Measurements from ENCODE around the gene CNTN4.

CNTN4 gene

DNA sequence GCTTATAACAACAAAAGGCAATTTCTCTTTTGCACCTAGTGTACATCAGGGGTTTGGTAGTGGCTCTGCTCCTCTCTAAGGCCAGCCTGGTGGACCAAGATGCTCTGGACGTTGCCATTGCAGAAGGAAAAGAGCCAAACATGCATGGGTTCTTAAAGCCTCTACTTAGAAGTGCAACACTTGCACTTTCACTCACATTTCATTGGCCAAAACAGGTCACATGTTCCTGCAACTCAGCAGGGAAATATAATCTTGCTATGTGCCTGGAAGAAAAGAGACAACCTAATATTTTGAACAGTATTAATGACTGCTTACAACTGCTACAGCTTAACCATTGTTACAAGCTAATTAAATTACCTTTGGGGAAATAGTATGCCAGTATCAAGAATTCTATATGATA lies 828.6 kb downstream of the CNTN4 start:
- TF ChIP-seq ZNF274 (IDR thresholded peaks at IDR 0.05; ENCODE audit: low read depth, low read length): no peak

GRCh38 chr3:2929574-2929973 lies 830.9 kb downstream of the CNTN4 start:
- H3K4me3 ChIP-seq (ENCODE audit: low read length): no peak overlapping the region
- TF ChIP-seq ZNF274 (IDR thresholded peaks at IDR 0.05; ENCODE audit: low read depth, low read length): no peak

More for the DNA sequence above, 828.6 kb downstream of the CNTN4 start:
- no peak overlapping the region for H3K4me3 ChIP-seq (ENCODE audit: low read length)

DNA sequence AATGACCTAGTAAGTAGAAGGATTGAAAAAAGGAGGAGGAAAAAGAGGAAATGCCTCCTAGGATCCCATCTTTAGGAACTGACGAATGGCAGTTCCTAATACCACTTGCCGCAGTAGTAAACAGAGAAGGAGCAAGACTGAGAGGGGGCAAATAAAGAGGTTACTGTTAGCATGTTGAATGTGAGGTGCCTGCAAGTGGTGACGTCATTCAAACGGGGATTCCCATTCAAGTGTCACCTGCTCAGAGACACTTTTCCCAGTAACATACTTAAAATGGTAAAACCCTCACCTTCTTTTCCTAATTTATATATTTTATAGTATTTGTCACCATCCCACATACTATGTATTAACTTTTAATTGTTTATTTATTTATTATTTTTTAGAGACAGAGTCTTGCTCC lies 832.6 kb downstream of the CNTN4 start:
- no peak overlapping the region for H3K4me3 ChIP-seq (ENCODE audit: low read length)
- TF ChIP-seq ZNF274 (IDR thresholded peaks at IDR 0.05; ENCODE audit: low read depth, low read length): no peak

DNA sequence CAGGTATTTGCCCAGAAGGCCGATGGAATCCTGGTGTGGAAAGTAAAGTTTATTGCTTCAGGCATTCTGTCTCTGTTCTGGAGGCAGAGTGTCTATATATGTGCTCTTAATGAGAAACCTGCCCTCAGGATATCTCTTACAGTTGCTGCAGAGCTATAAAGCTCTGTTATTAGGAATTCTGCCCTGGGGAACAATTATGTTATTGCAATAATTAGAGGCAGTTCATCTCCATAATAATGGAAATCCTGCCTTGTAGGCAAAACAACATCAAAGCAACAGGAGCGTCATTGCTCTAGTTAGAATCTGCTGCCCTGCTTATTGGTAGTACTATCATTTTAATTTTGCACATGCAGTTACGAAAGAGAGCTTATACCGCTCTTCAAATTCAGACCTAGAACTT lies 835.9 kb downstream of the CNTN4 start:
- TF ChIP-seq ZNF274 (IDR thresholded peaks at IDR 0.05; ENCODE audit: low read depth, low read length): no peak
- no peak overlapping the region for H3K4me3 ChIP-seq (ENCODE audit: low read length)

DNA sequence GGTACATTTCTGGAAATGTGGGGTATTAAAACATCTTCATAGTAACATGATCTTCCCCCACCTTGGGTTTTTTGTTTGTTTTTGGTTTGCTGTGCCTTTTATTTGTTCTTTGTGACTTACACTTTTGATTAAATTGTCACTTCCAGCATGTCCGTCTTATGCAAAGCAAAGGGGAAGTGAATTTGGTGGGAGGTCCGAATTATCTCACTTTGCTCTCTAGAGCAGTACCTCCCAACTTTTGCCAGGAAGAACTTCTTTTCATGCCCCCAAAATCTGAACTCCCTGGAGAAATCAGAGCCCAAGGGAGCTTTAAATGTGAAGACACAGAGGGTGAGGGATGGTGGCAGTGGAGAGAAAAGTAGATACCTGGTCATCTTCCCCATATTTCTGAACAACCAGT lies 838.4 kb downstream of the CNTN4 start:
- no peak overlapping the region for H3K4me3 ChIP-seq (ENCODE audit: low read length)
- TF ChIP-seq ZNF274 (IDR thresholded peaks at IDR 0.05; ENCODE audit: low read depth, low read length): no peak

DNA sequence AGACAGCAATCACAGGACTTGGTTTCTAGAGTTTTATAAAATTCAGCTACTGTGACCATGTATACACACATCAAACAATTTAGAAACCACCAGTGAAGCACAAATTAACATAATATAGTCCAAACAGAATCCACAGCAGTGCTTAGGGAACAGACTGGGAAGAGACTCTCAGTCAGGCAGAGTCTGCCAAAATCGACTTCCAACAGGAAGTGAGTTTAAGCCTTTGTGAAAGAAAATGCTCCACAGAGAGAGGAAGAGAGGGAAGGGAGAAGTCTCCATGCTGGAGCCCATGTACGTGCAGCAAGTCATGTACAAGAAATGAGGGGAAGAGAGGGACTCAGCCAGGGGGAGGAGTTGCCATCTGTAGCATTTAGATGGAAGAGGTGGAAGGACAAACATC lies 838.9 kb downstream of the CNTN4 start:
- H3K4me3 ChIP-seq (ENCODE audit: low read length): no peak overlapping the region
- no peak for TF ChIP-seq ZNF274 (IDR thresholded peaks at IDR 0.05; ENCODE audit: low read depth, low read length)

DNA sequence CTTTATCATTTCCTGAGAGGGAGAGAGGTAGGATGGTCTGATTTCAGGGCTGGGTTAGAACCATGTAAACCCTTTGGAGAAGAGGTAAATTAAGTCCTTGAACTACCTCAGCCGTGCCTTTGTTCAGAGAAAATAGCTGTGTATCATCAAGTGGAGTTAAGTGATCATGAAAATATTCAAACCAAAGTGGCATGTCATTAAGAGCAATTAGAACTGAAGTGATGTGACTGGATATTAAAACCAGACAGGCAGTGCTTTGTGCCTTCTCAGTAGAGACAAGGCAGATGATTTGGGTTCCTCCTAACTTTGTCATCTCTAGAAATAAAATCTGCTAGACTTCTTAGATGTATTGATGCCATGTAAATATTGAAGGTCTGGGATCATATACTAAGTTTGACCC lies 840.0 kb downstream of the CNTN4 start:
- TF ChIP-seq ZNF274 (IDR thresholded peaks at IDR 0.05; ENCODE audit: low read depth, low read length): no peak
- H3K4me3 ChIP-seq (ENCODE audit: low read length): no peak overlapping the region

DNA sequence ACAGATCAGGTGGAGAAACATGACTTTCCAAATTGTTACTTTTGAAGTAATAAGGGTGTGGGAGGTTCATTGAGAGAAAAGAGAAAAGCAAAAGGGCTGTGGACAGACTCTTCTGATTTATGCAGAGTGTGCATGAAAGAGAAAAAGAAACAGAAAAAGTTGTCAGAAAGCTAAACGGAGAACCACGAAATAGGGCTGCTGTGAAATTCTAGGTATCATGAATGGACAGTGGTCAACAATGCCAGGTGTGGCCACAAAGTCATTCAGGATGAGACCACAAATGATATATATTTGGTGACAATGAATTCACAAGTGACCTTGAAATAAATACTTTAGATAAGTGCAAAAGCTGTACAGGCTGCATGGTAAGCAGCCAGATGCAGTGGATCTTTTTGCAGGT lies 841.4 kb downstream of the CNTN4 start:
- H3K4me3 ChIP-seq (ENCODE audit: low read length): no peak overlapping the region
- TF ChIP-seq ZNF274 (IDR thresholded peaks at IDR 0.05; ENCODE audit: low read depth, low read length): no peak

GRCh38 chr3:2944628-2945027 lies 846.0 kb downstream of the CNTN4 start:
- no peak overlapping the region for H3K4me3 ChIP-seq (ENCODE audit: low read length)
- no peak for TF ChIP-seq ZNF274 (IDR thresholded peaks at IDR 0.05; ENCODE audit: low read depth, low read length)

DNA sequence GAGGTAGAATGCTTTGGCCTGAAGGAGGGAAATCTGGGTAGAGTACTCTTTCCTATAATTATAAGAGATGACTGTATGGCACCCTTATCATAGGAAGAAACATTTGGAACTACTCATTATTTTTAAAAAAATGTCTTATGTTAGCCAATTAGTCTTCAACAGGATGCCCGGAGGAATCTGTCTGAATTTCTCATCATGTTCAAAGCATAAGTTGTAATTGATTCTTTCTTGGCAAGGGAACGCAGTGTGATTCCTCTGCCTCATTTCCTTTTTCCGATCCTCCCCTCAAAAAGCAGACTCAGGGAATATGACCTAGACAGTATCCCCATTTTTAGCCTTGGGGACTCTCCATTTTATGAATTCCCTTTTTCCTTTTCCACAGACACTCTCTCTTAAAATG lies 846.5 kb downstream of the CNTN4 start:
- no peak overlapping the region for H3K4me3 ChIP-seq (ENCODE audit: low read length)
- no peak for TF ChIP-seq ZNF274 (IDR thresholded peaks at IDR 0.05; ENCODE audit: low read depth, low read length)

DNA sequence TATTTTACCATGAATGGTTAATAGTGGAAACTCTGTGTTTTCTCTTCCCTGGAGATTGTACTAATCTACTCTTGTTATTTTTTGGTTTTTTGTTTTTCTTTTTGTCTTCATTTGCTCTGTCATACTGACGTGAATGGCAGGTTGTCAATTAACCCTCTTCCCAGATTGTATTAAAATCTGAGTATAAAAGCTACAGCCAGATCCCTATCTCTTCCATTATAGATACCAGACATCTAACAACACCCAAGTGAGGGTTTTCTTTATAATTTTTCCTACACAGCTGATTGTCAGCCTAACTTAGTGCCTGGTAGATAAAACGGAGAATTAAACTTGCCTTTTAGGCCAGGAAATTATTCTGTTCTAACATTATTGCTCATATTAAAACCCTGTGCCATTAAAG lies 848.9 kb downstream of the CNTN4 start:
- TF ChIP-seq ZNF274 (IDR thresholded peaks at IDR 0.05; ENCODE audit: low read depth, low read length): no peak
- H3K4me3 ChIP-seq (ENCODE audit: low read length): no peak overlapping the region

DNA sequence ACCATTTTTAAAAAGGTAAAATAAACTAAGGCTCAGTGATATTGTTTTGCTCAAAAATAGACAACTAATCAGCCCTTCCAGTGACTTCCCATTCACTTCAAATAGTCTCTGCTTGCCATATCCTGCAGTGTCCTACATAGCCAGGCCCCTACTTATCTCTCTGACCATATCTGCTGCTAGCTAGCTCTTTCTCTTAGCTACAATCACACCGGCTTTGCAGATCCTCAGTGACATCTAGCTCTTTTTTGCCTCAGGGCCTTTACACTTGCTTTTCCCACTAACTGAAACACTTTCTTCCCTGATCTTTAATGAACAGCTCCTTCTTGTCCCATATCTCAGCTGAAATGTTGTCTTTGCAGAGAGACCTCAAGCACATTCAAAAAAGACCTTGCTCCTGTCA lies 850.2 kb downstream of the CNTN4 start:
- TF ChIP-seq ZNF274 (IDR thresholded peaks at IDR 0.05; ENCODE audit: low read depth, low read length): no peak
- H3K4me3 ChIP-seq (ENCODE audit: low read length): no peak overlapping the region

- no peak for TF ChIP-seq ZNF274 (IDR thresholded peaks at IDR 0.05; ENCODE audit: low read depth, low read length)
- H3K4me3 ChIP-seq (ENCODE audit: low read length): no peak overlapping the region
These were observed 851.5 kb downstream of the CNTN4 start for GRCh38 chr3:2950159-2950558.

- H3K4me3 ChIP-seq (ENCODE audit: low read length): no peak overlapping the region
- TF ChIP-seq ZNF274 (IDR thresholded peaks at IDR 0.05; ENCODE audit: low read depth, low read length): no peak
These were observed 858.4 kb downstream of the CNTN4 start for GRCh38 chr3:2957115-2957514.

DNA sequence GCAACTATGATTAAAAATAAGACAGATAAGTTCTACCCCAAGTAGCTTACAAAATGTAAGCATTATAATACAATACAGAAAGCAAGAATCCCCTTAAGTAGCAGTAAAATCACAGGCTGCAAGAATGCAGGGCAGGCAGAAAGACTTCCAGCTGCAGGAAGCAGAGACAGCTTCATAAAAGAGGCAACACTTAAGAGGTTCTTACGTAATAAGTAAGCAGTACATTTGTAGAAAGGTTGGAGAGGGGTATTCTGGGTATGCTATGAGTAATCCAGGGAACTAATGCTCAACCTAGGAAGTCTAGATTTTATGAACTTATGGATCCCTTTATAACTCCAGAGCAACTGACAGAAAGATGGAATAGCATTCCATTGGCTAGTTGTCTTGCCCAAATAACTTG lies 859.9 kb downstream of the CNTN4 start:
- TF ChIP-seq ZNF274 (IDR thresholded peaks at IDR 0.05; ENCODE audit: low read depth, low read length): no peak
- H3K4me3 ChIP-seq (ENCODE audit: low read length): no peak overlapping the region

DNA sequence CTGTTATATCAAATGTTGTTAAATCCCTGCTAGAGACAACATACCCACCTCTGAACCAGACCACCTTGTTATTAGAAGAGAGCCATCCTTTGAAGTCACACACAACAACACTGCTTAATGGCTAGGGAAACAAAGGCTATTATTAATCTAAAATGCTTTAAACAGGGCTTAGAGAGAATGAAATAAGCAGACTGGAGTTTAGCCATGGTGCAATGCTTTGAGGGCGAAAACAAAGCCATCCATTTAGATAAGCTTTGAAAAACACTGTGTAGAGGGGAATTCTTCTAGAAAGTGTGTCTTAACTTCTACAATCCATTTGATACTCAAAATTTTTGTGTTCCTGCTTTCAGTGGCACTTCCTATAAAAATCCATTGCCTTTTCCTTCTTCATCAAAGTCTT lies 862.9 kb downstream of the CNTN4 start:
- TF ChIP-seq ZNF274 (IDR thresholded peaks at IDR 0.05; ENCODE audit: low read depth, low read length): no peak
- no peak overlapping the region for H3K4me3 ChIP-seq (ENCODE audit: low read length)

- H3K4me3 ChIP-seq (ENCODE audit: low read length): no peak overlapping the region
- no peak for TF ChIP-seq ZNF274 (IDR thresholded peaks at IDR 0.05; ENCODE audit: low read depth, low read length)
These were observed 869.2 kb downstream of the CNTN4 start for GRCh38 chr3:2967871-2968270.

Measured in GM08714 (cell line).